Nephron progenitor cell (in vitro differentiated cells): Measurements from ENCODE around the gene ELANE.

Source experiments
- DNase-seq: peaks from one replicate; pipeline ENCODE4 v3.0.0; 2021
- H3K27ac Mint-ChIP-seq: 2 replicates; pipeline ENCODE4 v1.8.0; 2021; ENCODE audit warnings: mild to moderate bottlenecking, moderate library complexity, mixed read lengths
- H3K27me3 Mint-ChIP-seq: 2 replicates; pipeline ENCODE4 v1.8.0; 2021; ENCODE audit warnings: mild to moderate bottlenecking, low read depth, mixed read lengths; ENCODE audit not compliant: poor library complexity
- H3K36me3 Mint-ChIP-seq: 2 replicates; pipeline ENCODE4 v1.8.0; 2021; ENCODE audit warnings: low read depth, mixed read lengths
- H3K4me1 Mint-ChIP-seq: 2 replicates; pipeline ENCODE4 v1.8.0; 2021; ENCODE audit warnings: mixed read lengths
- H3K4me3 Mint-ChIP-seq: 2 replicates; pipeline ENCODE4 v1.8.0; 2021; ENCODE audit warnings: mild to moderate bottlenecking, moderate library complexity, mixed read lengths
- H3K9me3 Mint-ChIP-seq: 2 replicates; pipeline ENCODE4 v1.8.0; 2021; ENCODE audit warnings: mild to moderate bottlenecking, moderate library complexity, mixed read lengths
- TF ChIP-seq, protein P1 (sequence below): fragments of 200-600 bp; sonication (generic); IDR thresholded peaks from 2 replicates; pipeline ENCODE4 v1.5.0; 2021; ENCODE audit warnings: antibody characterized with exemption

The ELANE gene

DNA sequence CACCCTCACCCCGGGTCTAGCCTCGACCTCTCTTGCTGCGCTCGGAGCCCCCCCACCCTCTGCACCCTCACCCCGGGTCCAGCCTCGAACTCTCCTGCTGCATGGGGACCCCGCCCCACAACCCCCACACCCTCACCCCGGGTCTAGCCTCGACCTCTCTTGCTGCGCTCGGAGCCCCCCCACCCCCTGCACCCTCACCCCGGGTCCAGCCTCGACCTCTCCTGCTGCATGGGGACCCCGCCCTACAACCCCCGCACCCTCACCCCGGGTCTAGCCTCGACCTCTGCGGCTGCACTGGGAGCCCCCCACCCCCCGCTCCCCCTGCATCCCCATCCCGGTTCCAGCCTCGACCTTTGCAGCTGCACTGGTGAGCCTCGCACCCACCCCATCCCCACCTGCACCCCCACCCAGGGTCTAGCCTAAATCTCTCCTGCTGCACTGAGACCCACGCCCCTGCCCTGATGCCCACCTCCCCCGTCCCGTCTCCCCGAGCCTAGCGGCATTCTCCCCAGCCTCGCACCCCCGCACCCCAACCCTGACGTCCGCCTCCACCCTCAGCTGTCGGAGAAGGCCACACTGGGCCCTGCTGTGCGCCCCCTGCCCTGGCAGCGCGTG is 9.1 kb downstream of the ELANE start:
- TF ChIP-seq, protein P1, sequence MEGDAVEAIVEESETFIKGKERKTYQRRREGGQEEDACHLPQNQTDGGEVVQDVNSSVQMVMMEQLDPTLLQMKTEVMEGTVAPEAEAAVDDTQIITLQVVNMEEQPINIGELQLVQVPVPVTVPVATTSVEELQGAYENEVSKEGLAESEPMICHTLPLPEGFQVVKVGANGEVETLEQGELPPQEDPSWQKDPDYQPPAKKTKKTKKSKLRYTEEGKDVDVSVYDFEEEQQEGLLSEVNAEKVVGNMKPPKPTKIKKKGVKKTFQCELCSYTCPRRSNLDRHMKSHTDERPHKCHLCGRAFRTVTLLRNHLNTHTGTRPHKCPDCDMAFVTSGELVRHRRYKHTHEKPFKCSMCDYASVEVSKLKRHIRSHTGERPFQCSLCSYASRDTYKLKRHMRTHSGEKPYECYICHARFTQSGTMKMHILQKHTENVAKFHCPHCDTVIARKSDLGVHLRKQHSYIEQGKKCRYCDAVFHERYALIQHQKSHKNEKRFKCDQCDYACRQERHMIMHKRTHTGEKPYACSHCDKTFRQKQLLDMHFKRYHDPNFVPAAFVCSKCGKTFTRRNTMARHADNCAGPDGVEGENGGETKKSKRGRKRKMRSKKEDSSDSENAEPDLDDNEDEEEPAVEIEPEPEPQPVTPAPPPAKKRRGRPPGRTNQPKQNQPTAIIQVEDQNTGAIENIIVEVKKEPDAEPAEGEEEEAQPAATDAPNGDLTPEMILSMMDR: no peak
- H3K9me3 Mint-ChIP-seq: no peaks in the 10 kb centered on the region
- no peak for DNase-seq
- H3K27me3 Mint-ChIP-seq: peaks cover 52% of the 10 kb centered on the region
- H3K4me1 Mint-ChIP-seq: no peaks in the 10 kb centered on the region
- H3K36me3 Mint-ChIP-seq: peaks cover 4% of the 10 kb centered on the region
- no peak overlapping the region for H3K4me3 Mint-ChIP-seq
- H3K27ac Mint-ChIP-seq: no peak overlapping the region

DNA sequence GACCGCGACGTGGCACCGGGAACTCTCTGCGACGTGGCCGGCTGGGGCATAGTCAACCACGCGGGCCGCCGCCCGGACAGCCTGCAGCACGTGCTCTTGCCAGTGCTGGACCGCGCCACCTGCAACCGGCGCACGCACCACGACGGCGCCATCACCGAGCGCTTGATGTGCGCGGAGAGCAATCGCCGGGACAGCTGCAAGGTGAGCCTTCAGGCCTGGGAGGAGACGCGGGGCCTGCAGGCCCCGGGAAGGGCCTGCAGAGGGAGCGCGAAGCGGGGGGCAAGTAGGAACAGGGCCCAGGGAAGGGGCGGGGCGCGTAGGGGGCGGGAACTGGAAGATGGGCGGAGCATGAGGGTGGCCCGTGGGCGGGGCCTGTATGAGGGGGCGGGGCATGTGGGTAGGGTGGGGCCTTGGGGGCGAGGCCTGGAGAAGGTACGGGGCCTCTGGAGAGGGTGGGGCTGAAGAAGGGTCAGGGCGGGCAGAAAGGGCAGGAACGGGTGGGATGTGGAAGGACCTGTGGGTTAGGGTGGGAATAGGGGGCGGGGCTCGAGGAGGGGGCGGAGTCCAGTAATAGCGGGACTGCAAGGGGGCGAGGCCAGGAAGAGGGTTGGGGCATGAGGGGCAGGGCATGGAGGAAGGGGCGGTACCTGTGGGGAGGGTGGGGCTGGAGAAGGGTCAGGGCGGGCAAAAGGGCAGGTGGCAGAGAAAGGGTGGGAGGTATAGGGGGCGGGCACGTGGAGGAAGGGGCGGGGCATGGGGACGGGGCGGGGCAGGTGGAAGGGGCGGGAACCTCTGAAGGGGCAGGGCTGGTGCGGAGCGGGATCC is 9.9 kb downstream of the ELANE start:
- peak; percentile 84 for DNase-seq
- no peak overlapping the region for H3K4me3 Mint-ChIP-seq

DNA sequence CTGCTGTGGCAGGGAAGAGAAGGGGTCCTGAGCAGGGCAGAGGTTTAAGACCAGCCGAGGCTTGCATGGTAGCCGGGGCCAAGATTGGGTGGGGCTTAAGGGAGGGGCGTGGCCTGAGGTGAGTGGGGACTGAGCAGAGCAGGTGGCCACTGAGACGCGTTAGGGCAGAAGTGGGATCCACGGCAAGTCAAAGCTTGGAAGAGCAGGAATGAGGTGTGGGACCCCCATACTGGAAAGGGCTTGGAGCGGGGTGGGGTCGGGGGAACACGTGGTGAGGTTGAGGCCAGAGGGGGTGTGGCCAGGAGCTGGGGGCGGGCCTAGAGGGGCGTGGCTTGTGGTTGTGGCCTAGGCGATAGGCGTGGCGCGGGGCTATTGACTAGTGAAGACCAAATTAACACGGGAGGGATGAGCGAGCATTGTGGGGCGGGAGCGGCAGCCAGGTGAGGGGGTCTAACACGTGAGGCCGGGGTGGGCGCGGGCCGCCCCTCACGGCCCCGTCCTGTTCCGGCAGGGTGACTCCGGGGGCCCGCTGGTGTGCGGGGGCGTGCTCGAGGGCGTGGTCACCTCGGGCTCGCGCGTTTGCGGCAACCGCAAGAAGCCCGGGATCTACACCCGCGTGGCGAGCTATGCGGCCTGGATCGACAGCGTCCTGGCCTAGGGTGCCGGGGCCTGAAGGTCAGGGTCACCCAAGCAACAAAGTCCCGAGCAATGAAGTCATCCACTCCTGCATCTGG is 10.6 kb downstream of the ELANE start:
- Mint-ChIP-seq H3K4me1 (peaks cover 6% of the 10 kb centered on the region), H3K36me3 (peaks cover 10% of the 10 kb centered on the region), H3K27ac (no peak overlapping the region), H3K27me3 (peaks cover 49% of the 10 kb centered on the region), H3K4me3 (no peak overlapping the region), H3K9me3 (no peaks in the 10 kb centered on the region)
- DNase-seq: peak; percentile 79
- TF ChIP-seq, protein P1: no peak

More for the DNA sequence above, 9.9 kb downstream of the ELANE start:
- Mint-ChIP-seq H3K9me3 (no peaks in the 10 kb centered on the region), H3K27me3 (peaks cover 52% of the 10 kb centered on the region), H3K36me3 (peaks cover 4% of the 10 kb centered on the region), H3K27ac (no peak overlapping the region), H3K4me1 (no peaks in the 10 kb centered on the region)
- TF ChIP-seq, protein P1: no peak

DNA sequence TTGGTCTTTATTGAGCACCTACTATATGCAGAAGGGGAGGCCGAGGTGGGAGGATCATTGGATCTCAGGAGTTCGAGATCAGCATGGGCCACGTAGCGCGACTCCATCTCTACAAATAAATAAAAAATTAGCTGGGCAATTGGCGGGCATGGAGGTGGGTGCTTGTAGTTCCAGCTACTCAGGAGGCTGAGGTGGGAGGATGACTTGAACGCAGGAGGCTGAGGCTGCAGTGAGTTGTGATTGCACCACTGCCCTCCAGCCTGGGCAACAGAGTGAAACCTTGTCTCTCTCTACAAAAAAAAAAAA is 11.2 kb downstream of the ELANE start:
- no peak overlapping the region for H3K27ac Mint-ChIP-seq
- TF ChIP-seq, protein P1: no peak
- no peak overlapping the region for H3K4me3 Mint-ChIP-seq
- peaks cover 48% of the 10 kb centered on the region for H3K27me3 Mint-ChIP-seq
- no peaks in the 10 kb centered on the region for H3K9me3 Mint-ChIP-seq
- peaks cover 6% of the 10 kb centered on the region for H3K4me1 Mint-ChIP-seq
- H3K36me3 Mint-ChIP-seq: peaks cover 13% of the 10 kb centered on the region
- no peak for DNase-seq

DNA sequence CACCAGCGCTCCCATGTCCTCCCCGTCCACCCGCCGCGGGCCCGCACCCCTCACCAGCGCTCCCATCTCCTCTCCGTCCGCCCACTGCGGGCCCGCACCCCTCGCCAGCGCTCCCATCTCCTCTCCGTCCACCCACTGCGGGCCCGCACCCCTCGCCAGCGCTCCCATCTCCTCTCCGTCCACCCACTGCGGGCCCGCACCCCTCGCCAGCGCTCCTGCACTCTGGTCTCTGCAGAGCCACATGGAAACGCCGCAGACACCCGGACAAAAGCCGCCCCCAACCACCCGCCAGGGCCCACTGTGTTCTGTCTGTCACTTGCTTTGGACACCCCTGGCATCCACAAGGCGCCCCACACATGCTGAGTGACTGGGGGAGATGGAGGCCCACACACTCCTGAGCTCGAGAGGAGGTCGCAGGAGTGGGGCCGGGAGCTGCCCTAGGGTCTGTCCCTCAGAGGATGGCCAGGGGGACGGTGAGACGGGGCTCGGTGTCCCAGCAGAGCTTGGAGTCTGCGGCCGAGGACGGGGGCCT is 14.7 kb downstream of the ELANE start:
- Mint-ChIP-seq H3K9me3 (no peaks in the 10 kb centered on the region), H3K27me3 (peaks cover 21% of the 10 kb centered on the region), H3K36me3 (peaks cover 36% of the 10 kb centered on the region), H3K4me1 (peaks cover 6% of the 10 kb centered on the region), H3K4me3 (no peak overlapping the region), H3K27ac (no peak overlapping the region)
- DNase-seq: no peak
- TF ChIP-seq, protein P1: no peak
